Transverse colon (tissue), 4 donors: ENCODE measurements around the gene DEFB114. TPM values are rescaled to one million over a fixed set of nuclear protein-coding genes. Genes with fewer than 3 reads are reported as not detected.
"Not testable (repeated sequence)": the region's sequence is repeated elsewhere in the genome, so short reads cannot be mapped to it uniquely, and the experiment has no call there.

ENCODE experiments used
- DNase-seq: peaks from one replicate; pipeline ENCODE4 v3.0.0-alpha.2; 2019
- H3K27ac ChIP-seq, 4 donors: fragments of 200-600 bp; sonication (generic); 2 replicates each; pipeline ENCODE4 v1.5.1; 2016 to 2018; ENCODE audit warnings: inconsistent platforms in 4 of 4
- H3K27me3 ChIP-seq: fragments of 200-600 bp; sonication (generic); 2 replicates; pipeline ENCODE4 v1.5.1; 2017; ENCODE audit warnings: inconsistent platforms
- H3K36me3 ChIP-seq, 4 donors: fragments of 200-600 bp; sonication (generic); 2 replicates each; pipeline ENCODE4 v1.5.1; 2017 to 2019; ENCODE audit warnings: inconsistent platforms in 4 of 4
- H3K4me1 ChIP-seq, 4 donors: fragments of 200-600 bp; sonication (generic); 2 replicates each; pipeline ENCODE4 v1.5.1; 2017 to 2020; ENCODE audit warnings: inconsistent platforms in 4 of 4
- H3K4me3 ChIP-seq, 4 donors: fragments of 200-600 bp; sonication (generic); 1 replicate in 1 of 4; 2 replicates in 3 of 4; pipeline versions ENCODE4 v1.5.1 to v1.6.1; 2017 to 2019; ENCODE audit warnings: inconsistent platforms in 4 of 4
- H3K9me3 ChIP-seq, 2 donors: fragments of 200-600 bp; sonication (generic); 2 replicates each; pipeline ENCODE4 v1.5.1; 2017 to 2019; ENCODE audit warnings: inconsistent platforms in 2 of 2
- EP300 ChIP-seq: sonication (generic); formaldehyde crosslinking; IDR thresholded peaks from one replicate; pipeline ENCODE4 v1.6.1; 2017; ENCODE audit warnings: antibody characterized with exemption, low read depth
- POLR2A ChIP-seq: fragments of 450-650 bp; IDR thresholded peaks from one replicate; pipeline ENCODE4 v1.6.1; 2016; ENCODE audit warnings: antibody characterized with exemption, mild to moderate bottlenecking, moderate library complexity
- POLR2AphosphoS5 ChIP-seq, 3 donors: sonication (generic); formaldehyde crosslinking; IDR thresholded peaks; one replicate each; pipeline ENCODE4 v1.6.1; 2016; ENCODE audit warnings: antibody characterized with exemption in 3 of 3
- WGBS, 2 donors: methylation state at CpG; one replicate each; pipeline ENCODE4 v1.1.5; 2018; ENCODE audit warnings: low coverage in 1 of 2; 5-methylcytosine and 5-hydroxymethylcytosine counted together
- in situ Hi-C, 4 donors: fragments of 200-750 bp; cut with MboI; loops; one replicate each; pipeline versions ENCODE4 v1.15.0 to v1.15.1; 2017; ENCODE audit warnings: low sequenced_read_pairs in 3 of 4, low pct_ligation_motif_present in 1 of 4, low pct_unique_long_range_greater_than_20kb in 1 of 4
- intact Hi-C: fragments of 100-400 bp; cut with DNase I; formaldehyde crosslinking; loops from one replicate; pipeline ENCODE4 v1.15.1; 2023; ENCODE audit warnings: low total_unique reads
- total RNA-seq, 4 donors: library from RNA; depleted of rRNA; stranded (reverse); fragments of >200 nt; gene quantifications; one replicate each; pipeline ENCODE4 v1.1.0, GENCODE V29; 2016
- TF ChIP-seq, protein P1 (sequence below), 5 experiments: fragments of 200-600 bp in 3 of 5; fragments of 450-650 bp in 2 of 5; sonication (generic) in 3 of 5; IDR thresholded peaks; 1 replicate in 2 of 5; 2 replicates in 3 of 5; pipeline ENCODE4 v1.5.1; 2016 to 2017; ENCODE audit warnings: antibody characterized with exemption in 5 of 5, inconsistent platforms in 3 of 5, mild to moderate bottlenecking in 2 of 5, moderate library complexity in 1 of 5

Gene DEFB114
- total RNA-seq, 4 donors from 2014 or later, result not detected

DNA sequence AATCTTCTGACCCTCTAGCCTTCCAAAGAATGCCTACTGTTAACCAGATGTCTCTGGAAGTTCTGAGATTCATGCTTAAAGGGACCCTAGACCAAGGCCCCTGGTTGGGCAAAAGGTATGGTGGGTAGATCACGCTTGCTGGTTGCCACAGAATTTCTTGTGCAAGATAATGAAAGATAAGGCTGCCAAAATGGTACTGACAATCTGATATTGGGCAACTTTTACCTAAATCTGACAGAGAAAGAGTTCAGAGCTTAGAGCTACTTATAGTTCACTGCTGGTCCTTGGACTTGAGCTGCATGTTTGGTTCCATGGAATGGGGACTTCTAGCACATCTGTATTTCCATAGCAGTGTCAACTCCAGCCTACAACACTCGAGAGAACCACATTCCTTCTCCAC is 12.0 kb downstream of the DEFB114 start:
- WGBS, 2 donors, result 63% methylated on average over 2 of the region's 2 CpGs; no CpG with 5 or more reads in 1 of the 2 donors
- H3K4me1 ChIP-seq, result no peaks in the 10 kb centered on the region
- no peaks in the 10 kb centered on the region for H3K36me3 ChIP-seq
- no peaks in the 10 kb centered on the region for H3K9me3 ChIP-seq
- no peaks in the 10 kb centered on the region for H3K27me3 ChIP-seq
- H3K27ac ChIP-seq, result no peak overlapping the region
- no peak for TF ChIP-seq EP300
- no peak for TF ChIP-seq POLR2A
- TF ChIP-seq, protein P1, sequence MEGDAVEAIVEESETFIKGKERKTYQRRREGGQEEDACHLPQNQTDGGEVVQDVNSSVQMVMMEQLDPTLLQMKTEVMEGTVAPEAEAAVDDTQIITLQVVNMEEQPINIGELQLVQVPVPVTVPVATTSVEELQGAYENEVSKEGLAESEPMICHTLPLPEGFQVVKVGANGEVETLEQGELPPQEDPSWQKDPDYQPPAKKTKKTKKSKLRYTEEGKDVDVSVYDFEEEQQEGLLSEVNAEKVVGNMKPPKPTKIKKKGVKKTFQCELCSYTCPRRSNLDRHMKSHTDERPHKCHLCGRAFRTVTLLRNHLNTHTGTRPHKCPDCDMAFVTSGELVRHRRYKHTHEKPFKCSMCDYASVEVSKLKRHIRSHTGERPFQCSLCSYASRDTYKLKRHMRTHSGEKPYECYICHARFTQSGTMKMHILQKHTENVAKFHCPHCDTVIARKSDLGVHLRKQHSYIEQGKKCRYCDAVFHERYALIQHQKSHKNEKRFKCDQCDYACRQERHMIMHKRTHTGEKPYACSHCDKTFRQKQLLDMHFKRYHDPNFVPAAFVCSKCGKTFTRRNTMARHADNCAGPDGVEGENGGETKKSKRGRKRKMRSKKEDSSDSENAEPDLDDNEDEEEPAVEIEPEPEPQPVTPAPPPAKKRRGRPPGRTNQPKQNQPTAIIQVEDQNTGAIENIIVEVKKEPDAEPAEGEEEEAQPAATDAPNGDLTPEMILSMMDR (IDR thresholded peaks at IDR 0.05), result no peak
- TF ChIP-seq POLR2AphosphoS5 (IDR thresholded peaks at IDR 0.05), result no peak
- in situ Hi-C loops (no loop called here), intact Hi-C loops (no loop called here)
- no peak for DNase-seq
- H3K4me3 ChIP-seq, result no peak overlapping the region

DNA sequence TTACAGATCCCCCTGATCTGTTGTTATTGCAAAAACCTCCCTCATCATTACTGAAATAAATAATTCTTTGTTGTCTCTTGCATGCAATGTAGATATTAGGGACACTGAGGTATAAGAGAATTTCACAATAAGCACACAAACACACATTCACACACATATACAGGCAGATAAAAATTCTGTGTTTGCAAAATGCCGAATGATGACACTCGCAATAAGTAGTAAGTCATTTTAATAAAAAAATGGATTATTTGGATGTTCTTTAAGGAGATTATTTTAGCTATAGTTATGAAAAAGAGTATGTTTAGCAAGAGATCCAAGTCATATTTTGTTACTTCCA is 13.6 kb downstream of the DEFB114 start:
- H3K36me3 ChIP-seq, result no peaks in the 10 kb centered on the region
- H3K9me3 ChIP-seq, result no peaks in the 10 kb centered on the region
- TF ChIP-seq, protein P1 (IDR thresholded peaks at IDR 0.05), result no peak
- TF ChIP-seq POLR2AphosphoS5 (IDR thresholded peaks at IDR 0.05) (no peak), EP300 (no peak), POLR2A (no peak)
- H3K27ac ChIP-seq, result no peak overlapping the region
- intact Hi-C loops, result no loop called here
- no peaks in the 10 kb centered on the region for H3K27me3 ChIP-seq
- in situ Hi-C loops, result no loop called here
- DNase-seq, result no peak
- H3K4me1 ChIP-seq, result no peaks in the 10 kb centered on the region
- no peak overlapping the region for H3K4me3 ChIP-seq
- WGBS, 2 donors, result 83 to 95% methylated on average over 2 of the region's 2 CpGs

DNA sequence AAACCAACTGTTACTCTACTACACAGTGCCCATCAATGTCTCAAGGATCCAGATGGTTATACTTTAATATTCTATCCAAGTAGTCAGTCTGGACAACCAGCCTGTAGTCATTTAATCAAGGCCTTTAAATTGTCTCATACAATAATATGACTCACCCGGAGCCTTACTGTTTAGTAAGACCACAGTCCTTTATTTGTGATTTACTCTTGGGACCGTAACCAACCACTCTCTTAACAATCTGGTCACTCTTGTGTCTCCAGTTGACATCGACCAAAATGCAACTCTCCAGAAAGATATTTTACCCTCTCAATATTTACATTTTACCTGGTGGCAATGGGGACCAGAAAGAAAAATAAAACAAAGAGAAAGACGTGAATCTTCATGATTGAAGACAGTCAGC is 14.9 kb downstream of the DEFB114 start:
- Histone ChIP-seq H3K4me3 (no peak overlapping the region), H3K4me1 (no peaks in the 10 kb centered on the region), H3K9me3 (no peaks in the 10 kb centered on the region), H3K27me3 (no peaks in the 10 kb centered on the region), H3K27ac (no peak overlapping the region), H3K36me3 (no peaks in the 10 kb centered on the region)
- WGBS, 2 donors, result 73 to 80% methylated on average over 4 of the region's 4 CpGs
- intact Hi-C loops (no loop called here), in situ Hi-C loops (no loop called here)
- TF ChIP-seq POLR2AphosphoS5 (IDR thresholded peaks at IDR 0.05), result no peak
- TF ChIP-seq POLR2A, result no peak
- TF ChIP-seq, protein P1 (IDR thresholded peaks at IDR 0.05), result no peak
- no peak for TF ChIP-seq EP300
- DNase-seq, result no peak

DNA sequence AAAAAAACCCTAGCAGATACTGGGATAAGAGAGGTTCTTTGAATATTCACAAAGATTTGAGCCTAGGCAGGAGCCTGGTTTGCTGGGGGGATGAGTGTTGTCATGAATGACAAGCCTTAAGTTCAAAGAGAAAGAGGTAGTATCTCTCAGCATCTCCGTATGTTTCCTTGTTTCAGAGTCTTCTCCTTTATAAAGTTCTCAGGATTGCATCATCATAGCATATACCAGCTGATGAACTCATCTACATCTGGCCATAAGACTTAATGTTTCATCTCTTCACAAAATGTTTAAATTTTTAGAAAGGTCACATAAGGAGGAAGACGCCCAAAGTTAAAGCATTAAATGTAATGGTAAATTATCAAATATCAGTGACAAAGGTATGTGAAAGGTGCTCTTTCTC is 17.1 kb downstream of the DEFB114 start:
- Histone ChIP-seq H3K36me3 (no peaks in the 10 kb centered on the region), H3K4me1 (no peaks in the 10 kb centered on the region), H3K4me3 (no peak overlapping the region), H3K27me3 (no peaks in the 10 kb centered on the region), H3K9me3 (no peaks in the 10 kb centered on the region), H3K27ac (no peak overlapping the region)
- in situ Hi-C loops (no loop called here), intact Hi-C loops (no loop called here)
- DNase-seq, result no peak
- TF ChIP-seq, protein P1 (IDR thresholded peaks at IDR 0.05), result no peak
- TF ChIP-seq POLR2A (no peak), EP300 (no peak), POLR2AphosphoS5 (IDR thresholded peaks at IDR 0.05) (no peak)
- WGBS, 2 donors, result 64 to 84% methylated on average over 2 of the region's 2 CpGs

DNA sequence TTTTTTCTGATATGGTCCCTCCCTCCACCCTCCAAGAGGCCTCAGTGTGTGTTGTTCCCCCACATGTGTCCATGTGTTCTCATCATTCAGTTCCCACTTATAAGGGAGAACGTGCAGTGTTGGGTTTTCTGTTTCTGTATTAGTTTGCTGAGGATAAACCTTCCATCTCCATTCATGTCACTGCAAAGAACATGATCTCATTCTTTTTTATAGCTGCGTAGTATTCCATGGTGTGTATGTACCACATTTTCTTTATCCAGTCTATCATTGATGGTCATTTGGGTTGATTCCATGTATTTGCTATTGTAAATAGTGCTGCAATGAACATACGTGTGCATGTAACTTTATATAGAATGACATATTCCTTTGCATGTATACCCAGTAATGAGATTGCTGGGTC is 19.9 kb downstream of the DEFB114 start:
- H3K27ac ChIP-seq, DNase-seq, H3K4me1 ChIP-seq, intact Hi-C loops, H3K4me3 ChIP-seq, H3K36me3 ChIP-seq, H3K27me3 ChIP-seq, H3K9me3 ChIP-seq, in situ Hi-C loops: not testable (repeated sequence)
- 83 to 85% methylated on average over 1 to 3 of the region's 3 CpGs for WGBS, 2 donors
